Measurements from ENCODE around the gene PSMC3.
A peak's percentile ranks its signal among the peaks of the same experiment; 100 is the strongest.

The PSMC3 gene

GRCh38 chr11:47434011-47434786 is 8.0 kb upstream of the PSMC3 start:
- Histone ChIP-seq H3K27me3 (replicated peaks; ENCODE audit: control insufficient read depth, insufficient read depth, low read length, poor library complexity, severe bottlenecking) (no peaks in the 10 kb centered on the region), H3K36me3 (ENCODE audit: control insufficient read depth, insufficient read depth, low read length) (no peaks in the 10 kb centered on the region), H3K4me3 (ENCODE audit: insufficient read depth, low read depth, low read length, poor library complexity, severe bottlenecking) (no peak overlapping the region), H3K9me3 (ENCODE audit: control insufficient read depth, low read length) (no peaks in the 10 kb centered on the region), H3K27ac (ENCODE audit: insufficient read depth, low read length, poor library complexity, severe bottlenecking) (no peak overlapping the region), H3K4me1 (ENCODE audit: control insufficient read depth, insufficient read depth, low read length, poor library complexity, severe bottlenecking) (no peaks in the 10 kb centered on the region)
- DNase-seq: no peak

- no peak overlapping the region for H3K4me3 ChIP-seq (ENCODE audit: insufficient read depth, low read depth, low read length, poor library complexity, severe bottlenecking)
- H3K36me3 ChIP-seq (ENCODE audit: control insufficient read depth, insufficient read depth, low read length): no peaks in the 10 kb centered on the region
- H3K27me3 ChIP-seq (replicated peaks; ENCODE audit: control insufficient read depth, insufficient read depth, low read length, poor library complexity, severe bottlenecking): no peaks in the 10 kb centered on the region
- no peaks in the 10 kb centered on the region for H3K4me1 ChIP-seq (ENCODE audit: control insufficient read depth, insufficient read depth, low read length, poor library complexity, severe bottlenecking)
- H3K9me3 ChIP-seq (ENCODE audit: control insufficient read depth, low read length): no peaks in the 10 kb centered on the region
- no peak overlapping the region for H3K27ac ChIP-seq (ENCODE audit: insufficient read depth, low read length, poor library complexity, severe bottlenecking)
- DNase-seq: no peak
These were observed 6.9 kb upstream of the PSMC3 start for GRCh38 chr11:47433157-47433556.

GRCh38 chr11:47431356-47432083 is 5.3 kb upstream of the PSMC3 start:
- H3K9me3 ChIP-seq (ENCODE audit: control insufficient read depth, low read length): no peaks in the 10 kb centered on the region
- no peak overlapping the region for H3K27ac ChIP-seq (ENCODE audit: insufficient read depth, low read length, poor library complexity, severe bottlenecking)
- no peaks in the 10 kb centered on the region for H3K36me3 ChIP-seq (ENCODE audit: control insufficient read depth, insufficient read depth, low read length)
- H3K27me3 ChIP-seq (replicated peaks; ENCODE audit: control insufficient read depth, insufficient read depth, low read length, poor library complexity, severe bottlenecking): no peaks in the 10 kb centered on the region
- no peak for DNase-seq
- H3K4me3 ChIP-seq (ENCODE audit: insufficient read depth, low read depth, low read length, poor library complexity, severe bottlenecking): no peak overlapping the region
- no peaks in the 10 kb centered on the region for H3K4me1 ChIP-seq (ENCODE audit: control insufficient read depth, insufficient read depth, low read length, poor library complexity, severe bottlenecking)

GRCh38 chr11:47430524-47430923 is 4.3 kb upstream of the PSMC3 start:
- Histone ChIP-seq H3K27me3 (replicated peaks; ENCODE audit: control insufficient read depth, insufficient read depth, low read length, poor library complexity, severe bottlenecking) (no peaks in the 10 kb centered on the region), H3K4me1 (ENCODE audit: control insufficient read depth, insufficient read depth, low read length, poor library complexity, severe bottlenecking) (peaks cover 2% of the 10 kb centered on the region), H3K27ac (ENCODE audit: insufficient read depth, low read length, poor library complexity, severe bottlenecking) (no peak overlapping the region), H3K4me3 (ENCODE audit: insufficient read depth, low read depth, low read length, poor library complexity, severe bottlenecking) (no peak overlapping the region), H3K9me3 (ENCODE audit: control insufficient read depth, low read length) (no peaks in the 10 kb centered on the region), H3K36me3 (ENCODE audit: control insufficient read depth, insufficient read depth, low read length) (no peaks in the 10 kb centered on the region)
- no peak for DNase-seq

GRCh38 chr11:47425611-47426010 is 628 bp downstream of the PSMC3 start:
- no peak for DNase-seq
- H3K9me3 ChIP-seq (ENCODE audit: control insufficient read depth, low read length): no peaks in the 10 kb centered on the region
- H3K4me3 ChIP-seq (ENCODE audit: insufficient read depth, low read depth, low read length, poor library complexity, severe bottlenecking): peak overlapping the region; percentile 93

GRCh38 chr11:47418454-47419259 is 7.6 kb downstream of the PSMC3 start:
- peaks cover 79% of the 10 kb centered on the region for H3K36me3 ChIP-seq (ENCODE audit: control insufficient read depth, insufficient read depth, low read length)
- no peak overlapping the region for H3K4me3 ChIP-seq (ENCODE audit: insufficient read depth, low read depth, low read length, poor library complexity, severe bottlenecking)
- no peak for DNase-seq
- H3K27ac ChIP-seq (ENCODE audit: insufficient read depth, low read length, poor library complexity, severe bottlenecking): no peak overlapping the region
- H3K4me1 ChIP-seq (ENCODE audit: control insufficient read depth, insufficient read depth, low read length, poor library complexity, severe bottlenecking): no peaks in the 10 kb centered on the region
- H3K27me3 ChIP-seq (replicated peaks; ENCODE audit: control insufficient read depth, insufficient read depth, low read length, poor library complexity, severe bottlenecking): no peaks in the 10 kb centered on the region
- H3K9me3 ChIP-seq (ENCODE audit: control insufficient read depth, low read length): no peaks in the 10 kb centered on the region

More at GRCh38 chr11:47425611-47426010, 628 bp downstream of the PSMC3 start:
- H3K4me1 ChIP-seq (ENCODE audit: control insufficient read depth, insufficient read depth, low read length, poor library complexity, severe bottlenecking): peaks cover 8% of the 10 kb centered on the region
- peak overlapping the region; percentile 79 for H3K27ac ChIP-seq (ENCODE audit: insufficient read depth, low read length, poor library complexity, severe bottlenecking)
- no peaks in the 10 kb centered on the region for H3K27me3 ChIP-seq (replicated peaks; ENCODE audit: control insufficient read depth, insufficient read depth, low read length, poor library complexity, severe bottlenecking)
- H3K36me3 ChIP-seq (ENCODE audit: control insufficient read depth, insufficient read depth, low read length): peaks cover 38% of the 10 kb centered on the region

- H3K9me3 ChIP-seq (ENCODE audit: control insufficient read depth, low read length): no peaks in the 10 kb centered on the region
- no peaks in the 10 kb centered on the region for H3K4me1 ChIP-seq (ENCODE audit: control insufficient read depth, insufficient read depth, low read length, poor library complexity, severe bottlenecking)
- no peaks in the 10 kb centered on the region for H3K27me3 ChIP-seq (replicated peaks; ENCODE audit: control insufficient read depth, insufficient read depth, low read length, poor library complexity, severe bottlenecking)
- H3K27ac ChIP-seq (ENCODE audit: insufficient read depth, low read length, poor library complexity, severe bottlenecking): no peak overlapping the region
- DNase-seq: no peak
- no peak overlapping the region for H3K4me3 ChIP-seq (ENCODE audit: insufficient read depth, low read depth, low read length, poor library complexity, severe bottlenecking)
- peaks cover 76% of the 10 kb centered on the region for H3K36me3 ChIP-seq (ENCODE audit: control insufficient read depth, insufficient read depth, low read length)
These were observed 8.5 kb downstream of the PSMC3 start for GRCh38 chr11:47417712-47418111.

GRCh38 chr11:47415949-47416472 is 10.2 kb downstream of the PSMC3 start:
- no peak overlapping the region for H3K4me3 ChIP-seq (ENCODE audit: insufficient read depth, low read depth, low read length, poor library complexity, severe bottlenecking)
- no peaks in the 10 kb centered on the region for H3K9me3 ChIP-seq (ENCODE audit: control insufficient read depth, low read length)
- DNase-seq: no peak
- H3K27me3 ChIP-seq (replicated peaks; ENCODE audit: control insufficient read depth, insufficient read depth, low read length, poor library complexity, severe bottlenecking): no peaks in the 10 kb centered on the region
- peaks cover 59% of the 10 kb centered on the region for H3K36me3 ChIP-seq (ENCODE audit: control insufficient read depth, insufficient read depth, low read length)
- no peak overlapping the region for H3K27ac ChIP-seq (ENCODE audit: insufficient read depth, low read length, poor library complexity, severe bottlenecking)
- H3K4me1 ChIP-seq (ENCODE audit: control insufficient read depth, insufficient read depth, low read length, poor library complexity, severe bottlenecking): no peaks in the 10 kb centered on the region

GRCh38 chr11:47415091-47415854 is 11.0 kb downstream of the PSMC3 start:
- no peak for DNase-seq
- Histone ChIP-seq H3K4me1 (ENCODE audit: control insufficient read depth, insufficient read depth, low read length, poor library complexity, severe bottlenecking) (no peaks in the 10 kb centered on the region), H3K9me3 (ENCODE audit: control insufficient read depth, low read length) (no peaks in the 10 kb centered on the region), H3K36me3 (ENCODE audit: control insufficient read depth, insufficient read depth, low read length) (peaks cover 53% of the 10 kb centered on the region), H3K4me3 (ENCODE audit: insufficient read depth, low read depth, low read length, poor library complexity, severe bottlenecking) (no peak overlapping the region), H3K27me3 (replicated peaks; ENCODE audit: control insufficient read depth, insufficient read depth, low read length, poor library complexity, severe bottlenecking) (no peaks in the 10 kb centered on the region), H3K27ac (ENCODE audit: insufficient read depth, low read length, poor library complexity, severe bottlenecking) (no peak overlapping the region)
